Omental fat pad (tissue), 4 donors: Measurements from ENCODE around the gene CIZ1. TPM values are rescaled to one million over a fixed set of nuclear protein-coding genes. Genes with fewer than 3 reads are reported as not detected.

Experiments used
- ATAC-seq: fragments of 150-250 bp; one replicate; pipeline ENCODE4 v1.9.1; 2016; ENCODE audit warnings: mild to moderate bottlenecking, moderate library complexity; ENCODE audit not compliant: low FRiP score
- DNase-seq: peaks from one replicate; pipeline ENCODE4 v3.0.0-alpha.2; 2019; ENCODE audit warnings: low spot score
- total RNA-seq, 4 donors: library from RNA; depleted of rRNA; stranded (reverse); fragments of >200 nt; gene quantifications; one replicate each; pipeline ENCODE4 v1.1.0, GENCODE V29; 2016
- TF ChIP-seq, protein P1 (sequence below), 3 donors: fragments of 450-650 bp; IDR thresholded peaks; one replicate each; pipeline ENCODE4 v1.5.1; 2016 to 2017; ENCODE audit warnings: antibody characterized with exemption in 3 of 3, mild to moderate bottlenecking in 3 of 3, moderate library complexity in 2 of 3

The CIZ1 gene
- total RNA-seq, 4 donors from 2014 or later: 40.1 to 70.1 (median 52.5) TPM

DNA sequence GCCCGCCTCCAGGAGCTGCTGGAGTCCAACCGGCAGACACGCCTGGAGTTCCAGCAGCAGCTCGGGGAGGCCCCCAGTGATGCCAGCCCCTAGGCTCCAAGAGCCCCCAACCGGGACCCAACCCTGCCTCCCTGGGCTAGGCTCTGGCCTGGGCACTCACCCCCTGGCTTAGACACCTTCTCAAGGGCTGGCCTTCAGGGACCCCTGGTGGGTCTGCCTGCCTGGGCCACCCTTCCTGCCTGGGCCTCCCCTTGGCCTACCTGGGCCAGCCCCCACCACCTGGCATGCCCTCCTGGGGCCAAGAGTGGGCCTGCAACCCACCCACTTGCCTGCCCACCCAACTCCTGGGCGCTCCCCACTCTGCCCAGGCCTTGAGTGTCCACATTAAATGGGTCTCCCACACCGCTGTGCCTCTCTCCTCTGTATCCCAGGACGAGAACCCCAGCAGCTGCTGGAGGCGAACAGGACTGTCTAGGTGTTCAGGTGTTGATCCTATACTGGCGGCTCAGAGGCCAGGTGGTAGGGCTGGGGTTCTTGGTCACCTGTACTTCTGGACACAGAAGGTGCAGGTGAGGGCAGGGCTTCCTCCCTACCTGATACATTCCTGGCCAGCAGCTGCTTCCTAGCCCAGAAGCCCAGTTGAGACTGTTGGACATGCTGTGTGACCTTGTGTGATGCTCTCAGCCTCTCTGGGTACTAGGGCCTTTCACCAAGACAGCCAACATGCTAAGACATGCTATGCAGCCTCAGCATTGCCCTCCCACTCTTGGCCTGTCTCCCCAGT lies 27.7 kb downstream of the CIZ1 start:
- ATAC-seq (no peak), DNase-seq (no peak)
- TF ChIP-seq, protein P1, sequence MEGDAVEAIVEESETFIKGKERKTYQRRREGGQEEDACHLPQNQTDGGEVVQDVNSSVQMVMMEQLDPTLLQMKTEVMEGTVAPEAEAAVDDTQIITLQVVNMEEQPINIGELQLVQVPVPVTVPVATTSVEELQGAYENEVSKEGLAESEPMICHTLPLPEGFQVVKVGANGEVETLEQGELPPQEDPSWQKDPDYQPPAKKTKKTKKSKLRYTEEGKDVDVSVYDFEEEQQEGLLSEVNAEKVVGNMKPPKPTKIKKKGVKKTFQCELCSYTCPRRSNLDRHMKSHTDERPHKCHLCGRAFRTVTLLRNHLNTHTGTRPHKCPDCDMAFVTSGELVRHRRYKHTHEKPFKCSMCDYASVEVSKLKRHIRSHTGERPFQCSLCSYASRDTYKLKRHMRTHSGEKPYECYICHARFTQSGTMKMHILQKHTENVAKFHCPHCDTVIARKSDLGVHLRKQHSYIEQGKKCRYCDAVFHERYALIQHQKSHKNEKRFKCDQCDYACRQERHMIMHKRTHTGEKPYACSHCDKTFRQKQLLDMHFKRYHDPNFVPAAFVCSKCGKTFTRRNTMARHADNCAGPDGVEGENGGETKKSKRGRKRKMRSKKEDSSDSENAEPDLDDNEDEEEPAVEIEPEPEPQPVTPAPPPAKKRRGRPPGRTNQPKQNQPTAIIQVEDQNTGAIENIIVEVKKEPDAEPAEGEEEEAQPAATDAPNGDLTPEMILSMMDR (IDR thresholded peaks at IDR 0.05): no peak

DNA sequence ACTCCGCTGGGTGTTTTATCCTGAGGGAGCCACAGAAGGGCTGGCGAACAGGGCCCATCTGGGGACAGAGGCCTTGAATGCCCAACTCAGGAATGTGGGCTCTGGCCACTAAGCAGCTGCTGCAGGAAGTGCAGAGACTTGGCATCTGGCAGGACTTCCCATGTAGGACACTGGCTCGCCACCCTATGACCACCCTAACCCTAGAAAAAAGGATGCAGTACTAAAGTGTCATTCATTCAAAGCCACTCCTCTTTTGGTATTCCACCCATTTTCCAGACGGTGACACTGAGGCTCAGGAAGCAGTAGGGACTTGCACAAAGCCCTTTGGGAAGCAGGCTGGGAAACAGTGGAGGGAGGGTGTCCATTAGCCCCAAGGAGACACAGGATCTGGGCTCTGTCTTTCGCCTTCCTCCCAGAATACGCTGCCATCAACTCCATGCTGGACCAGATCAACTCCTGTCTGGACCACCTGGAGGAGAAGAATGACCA lies 28.3 kb downstream of the CIZ1 start:
- DNase-seq: no peak
- TF ChIP-seq, protein P1 (IDR thresholded peaks at IDR 0.05): no peak
- ATAC-seq: no peak

DNA sequence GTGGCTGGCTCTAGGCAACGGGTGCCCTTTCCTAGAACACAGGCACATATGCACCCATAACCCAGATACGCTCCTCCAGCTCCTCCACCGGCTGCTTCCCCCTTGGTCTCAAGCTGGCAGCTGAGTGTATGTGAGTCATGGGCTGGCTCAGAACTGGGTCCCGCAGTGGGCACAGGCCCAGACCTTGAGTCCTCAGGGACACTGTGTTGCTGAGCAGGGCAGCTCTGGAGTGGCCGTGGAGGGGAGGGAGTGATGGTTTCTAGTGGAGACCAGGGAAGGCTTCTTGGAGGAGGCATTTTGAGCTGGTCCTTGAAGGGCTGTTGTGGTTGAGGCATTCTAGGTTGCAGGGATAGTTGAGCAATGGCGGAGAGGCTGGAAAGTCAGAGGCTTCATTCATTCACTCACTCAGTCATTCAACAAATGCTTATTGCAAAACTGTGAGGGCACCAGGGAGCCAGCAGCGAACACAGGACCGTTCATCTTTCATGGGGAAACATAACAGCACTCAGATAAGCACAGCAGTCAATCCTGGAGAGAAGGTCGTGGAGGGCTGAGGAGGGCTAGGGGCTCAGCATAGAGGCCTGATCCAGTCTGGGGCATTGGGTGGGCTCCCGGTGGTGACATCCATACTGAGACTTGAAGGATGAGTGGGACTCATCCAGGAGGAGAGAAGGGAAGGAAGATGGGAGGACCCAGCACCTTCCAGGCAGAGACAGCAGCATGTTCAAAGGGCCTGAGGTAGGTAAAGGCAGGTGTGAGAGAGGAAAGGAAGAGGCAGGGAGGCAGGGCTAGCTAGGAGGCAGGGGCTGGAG lies 29.0 kb downstream of the CIZ1 start:
- TF ChIP-seq, protein P1 (IDR thresholded peaks at IDR 0.05): no peak
- DNase-seq (no peak), ATAC-seq (no peak)

- TF ChIP-seq, protein P1 (IDR thresholded peaks at IDR 0.05): no peak
- no peak for ATAC-seq
- DNase-seq: no peak
Observed at GRCh38 chr9:128161215-128161902, 30.0 kb downstream of the CIZ1 start.

GRCh38 chr9:128160603-128160987 lies 30.8 kb downstream of the CIZ1 start:
- ATAC-seq (peak; percentile 9), DNase-seq (no peak)
- TF ChIP-seq, protein P1 (IDR thresholded peaks at IDR 0.05): no peak

- TF ChIP-seq, protein P1 (IDR thresholded peaks at IDR 0.05): no peak
- ATAC-seq (peak; percentile 96), DNase-seq (peak; percentile 79)
Observed at GRCh38 chr9:128159784-128160602, 31.4 kb downstream of the CIZ1 start, which contains the start of gene BBLN. BBLN (plus strand) TSS chr9:128160265; CDS start chr9:128160408, 143 bp downstream.
